GM23338 (cell line): ENCODE measurements around the gene MTMR6. TPM values are rescaled to one million over a fixed set of nuclear protein-coding genes. Genes with fewer than 3 reads are reported as not detected.

ENCODE experiments used
- ATAC-seq: fragments of 200-7000 bp; cut with Tn5 transposase; 3 replicates; pipeline ENCODE4 v1.9.1; 2020
- DNase-seq: peaks from one replicate; pipeline ENCODE4 v3.0.0-alpha.2; 2015; ENCODE audit warnings: low spot score
- H2AFZ ChIP-seq: fragments of 200-600 bp; sonication (generic); 2 replicates; pipeline ENCODE4 v1.8.0; 2016; ENCODE audit warnings: antibody characterized with exemption, mild to moderate bottlenecking, moderate library complexity
- H3F3A ChIP-seq: fragments of 200-600 bp; sonication (generic); replicated peaks from 2 replicates; pipeline ENCODE4 v1.8.0; 2017; ENCODE audit warnings: antibody characterized with exemption, mixed run types, low read depth
- H3K27ac ChIP-seq: fragments of 200-600 bp; sonication (generic); 2 replicates; pipeline ENCODE4 v1.6.1; 2016; ENCODE audit warnings: low read depth
- H3K27me3 ChIP-seq: fragments of 200-600 bp; sonication (generic); 2 replicates; pipeline ENCODE4 v1.8.0; 2016; ENCODE audit warnings: mild to moderate bottlenecking, mixed run types, moderate library complexity; ENCODE audit not compliant: insufficient read depth
- H3K36me3 ChIP-seq: fragments of 200-600 bp; sonication (generic); 2 replicates; pipeline ENCODE4 v1.8.0; 2016; ENCODE audit warnings: mild to moderate bottlenecking; ENCODE audit not compliant: insufficient read depth
- H3K4me1 ChIP-seq: fragments of 200-600 bp; sonication (generic); 2 replicates; pipeline ENCODE4 v1.8.0; 2016; ENCODE audit warnings: mild to moderate bottlenecking, moderate library complexity; ENCODE audit not compliant: insufficient read depth
- H3K4me2 ChIP-seq: fragments of 200-600 bp; sonication (generic); 2 replicates; pipeline ENCODE4 v1.7.1; 2017; ENCODE audit warnings: mixed run types
- H3K4me3 ChIP-seq: fragments of 200-600 bp; sonication (generic); 2 replicates; pipeline ENCODE4 v1.6.1; 2016; ENCODE audit warnings: mixed run types
- H3K79me2 ChIP-seq: fragments of 200-600 bp; sonication (generic); replicated peaks from 2 replicates; pipeline ENCODE4 v1.8.0; 2017; ENCODE audit warnings: mild to moderate bottlenecking; ENCODE audit not compliant: insufficient read depth
- H3K9me2 ChIP-seq: fragments of 200-600 bp; sonication (generic); 2 replicates; pipeline ENCODE4 v1.8.0; 2017; ENCODE audit not compliant: insufficient read depth
- H4K20me1 ChIP-seq: fragments of 200-600 bp; sonication (generic); replicated peaks from 2 replicates; pipeline ENCODE4 v1.8.0; 2017; ENCODE audit warnings: mild to moderate bottlenecking; ENCODE audit not compliant: insufficient read depth
- H3K27ac Mint-ChIP-seq: 2 replicates; pipeline ENCODE4 v1.8.0; 2020; ENCODE audit warnings: inconsistent platforms, mild to moderate bottlenecking, moderate library complexity, mixed read lengths
- H3K27me3 Mint-ChIP-seq: 3 replicates; pipeline ENCODE4 v1.8.0; 2022; ENCODE audit warnings: low read depth, mild to moderate bottlenecking, moderate library complexity, mixed read lengths, inconsistent platforms; ENCODE audit not compliant: insufficient read depth, poor library complexity
- H3K36me3 Mint-ChIP-seq: 3 replicates; pipeline ENCODE4 v1.8.0; 2021; ENCODE audit warnings: low read depth, mild to moderate bottlenecking, inconsistent platforms, moderate library complexity, mixed read lengths
- H3K4me1 Mint-ChIP-seq: 3 replicates; pipeline ENCODE4 v1.8.0; 2020; ENCODE audit warnings: mild to moderate bottlenecking, inconsistent platforms, mixed read lengths
- H3K4me3 Mint-ChIP-seq: 3 replicates; pipeline ENCODE4 v1.8.0; 2021; ENCODE audit warnings: moderate library complexity, mild to moderate bottlenecking, inconsistent platforms, mixed read lengths
- H3K9me3 Mint-ChIP-seq: 3 replicates; pipeline ENCODE4 v1.8.0; 2020; ENCODE audit warnings: moderate library complexity, mild to moderate bottlenecking, inconsistent platforms, mixed read lengths
- CREB1 ChIP-seq: fragments of 250-450 bp; sonication (Bioruptor Pico); IDR thresholded peaks from 2 replicates; pipeline ENCODE4 v1.5.0; 2020; ENCODE audit warnings: low read depth, mild to moderate bottlenecking, moderate library complexity
- ETS1 ChIP-seq: IDR thresholded peaks from 2 replicates; pipeline ENCODE4 v1.6.1; 2016; ENCODE audit warnings: antibody characterized with exemption
- EZH2 ChIP-seq: fragments of 200-600 bp; sonication (generic); IDR thresholded peaks from one replicate; pipeline ENCODE4 v1.8.0; 2017; ENCODE audit warnings: antibody characterized with exemption, mild to moderate bottlenecking, low read depth; ENCODE audit not compliant: unreplicated experiment
- JUNB ChIP-seq: IDR thresholded peaks from one replicate; pipeline ENCODE4 v1.6.1; 2016; ENCODE audit warnings: antibody characterized with exemption; ENCODE audit not compliant: unreplicated experiment
- POLR2AphosphoS5 ChIP-seq: IDR thresholded peaks from 2 replicates; pipeline ENCODE4 v1.6.1; 2016; ENCODE audit warnings: antibody characterized with exemption, low read depth
- REST ChIP-seq: IDR thresholded peaks from one replicate; pipeline ENCODE4 v1.6.1; 2018; ENCODE audit warnings: antibody characterized with exemption; ENCODE audit not compliant: unreplicated experiment
- STAT1 ChIP-seq: IDR thresholded peaks from one replicate; pipeline ENCODE4 v1.6.1; 2016; ENCODE audit warnings: antibody characterized with exemption; ENCODE audit not compliant: unreplicated experiment
- ZNF462 ChIP-seq: fragments of 250-450 bp; sonication (Bioruptor Pico); IDR thresholded peaks from 2 replicates; pipeline ENCODE4 v1.5.0; 2020; ENCODE audit warnings: mild to moderate bottlenecking, moderate library complexity
- polyA plus RNA-seq: library from polyadenylated mRNA; unstranded; fragments of >200 nt; fragmentation: Nextera tagmentation; extraction: Ambion mirVana; gene quantifications from 2 replicates; pipeline ENCODE4 v1.2.1, GENCODE V29; 2016
- total RNA-seq: library from RNA; depleted of rRNA; stranded (reverse); fragments of >200 nt; shearing (Covaris generic); gene quantifications from 2 replicates; pipeline ENCODE4 v1.2.3, GENCODE V29; 2014
- TF ChIP-seq, protein P1 (sequence below), 2 experiments: fragments of 200-600 bp in 1 of 2; sonication (generic) in 1 of 2; conservative IDR thresholded peaks; 2 replicates each; pipeline versions ENCODE4 v1.5.1 to v1.6.1; 2016 to 2017; ENCODE audit warnings: antibody characterized with exemption in 2 of 2, low read depth in 2 of 2, mild to moderate bottlenecking in 2 of 2, moderate library complexity in 1 of 2

MTMR6 gene
- total and polyA plus RNA-seq, 2 experiments from 2014 or later = 4.6 to 9.5 TPM

DNA sequence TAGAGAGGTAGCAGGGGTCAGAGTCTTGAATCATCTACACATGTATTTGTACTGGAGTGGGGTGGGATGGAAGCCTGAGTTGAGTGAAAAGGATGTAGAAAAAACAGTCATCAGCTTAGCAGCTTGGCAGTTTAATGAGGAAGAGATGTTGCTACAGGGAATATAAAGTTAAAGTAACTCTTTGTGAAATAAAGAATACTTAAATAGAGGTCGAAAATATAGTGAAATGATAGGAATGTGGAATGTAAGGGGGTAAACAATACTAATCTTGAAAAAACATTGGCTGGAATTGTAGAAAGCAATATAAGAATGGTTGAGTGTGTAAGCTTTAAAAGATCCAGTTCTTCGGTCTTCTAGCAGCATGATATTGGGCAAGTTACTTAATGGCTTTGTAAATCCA is 36.8 kb upstream of the MTMR6 start:
- no peak for ATAC-seq
- no peak overlapping the region for H3K27ac Mint-ChIP-seq
- Histone ChIP-seq H3K4me1 (no peaks in the 10 kb centered on the region), H4K20me1 (no peaks in the 10 kb centered on the region; the same call in 1 of the 2 replicates), H3K27me3 (no peaks in the 10 kb centered on the region), H3K4me2 (no peak overlapping the region), H2AFZ (no peak overlapping the region), H3F3A (no peaks in the 10 kb centered on the region), H3K79me2 (no peaks in the 10 kb centered on the region), H3K27ac (no peak overlapping the region), H3K4me3 (no peak overlapping the region), H3K9me2 (no peaks in the 10 kb centered on the region), H3K36me3 (peaks cover 57% of the 10 kb centered on the region)
- no peaks in the 10 kb centered on the region for H3K4me1 Mint-ChIP-seq
- no peaks in the 10 kb centered on the region for H3K9me3 Mint-ChIP-seq
- peaks cover 48% of the 10 kb centered on the region for H3K36me3 Mint-ChIP-seq
- H3K27me3 Mint-ChIP-seq = no peaks in the 10 kb centered on the region
- no peak for DNase-seq
- H3K4me3 Mint-ChIP-seq = no peak overlapping the region
- TF ChIP-seq REST (no peak), EZH2 (no peak), STAT1 (no peak), CREB1 (CRISPR knock-in tag) (no peak), POLR2AphosphoS5 (no peak), ETS1 (no peak)
- TF ChIP-seq, protein P1, sequence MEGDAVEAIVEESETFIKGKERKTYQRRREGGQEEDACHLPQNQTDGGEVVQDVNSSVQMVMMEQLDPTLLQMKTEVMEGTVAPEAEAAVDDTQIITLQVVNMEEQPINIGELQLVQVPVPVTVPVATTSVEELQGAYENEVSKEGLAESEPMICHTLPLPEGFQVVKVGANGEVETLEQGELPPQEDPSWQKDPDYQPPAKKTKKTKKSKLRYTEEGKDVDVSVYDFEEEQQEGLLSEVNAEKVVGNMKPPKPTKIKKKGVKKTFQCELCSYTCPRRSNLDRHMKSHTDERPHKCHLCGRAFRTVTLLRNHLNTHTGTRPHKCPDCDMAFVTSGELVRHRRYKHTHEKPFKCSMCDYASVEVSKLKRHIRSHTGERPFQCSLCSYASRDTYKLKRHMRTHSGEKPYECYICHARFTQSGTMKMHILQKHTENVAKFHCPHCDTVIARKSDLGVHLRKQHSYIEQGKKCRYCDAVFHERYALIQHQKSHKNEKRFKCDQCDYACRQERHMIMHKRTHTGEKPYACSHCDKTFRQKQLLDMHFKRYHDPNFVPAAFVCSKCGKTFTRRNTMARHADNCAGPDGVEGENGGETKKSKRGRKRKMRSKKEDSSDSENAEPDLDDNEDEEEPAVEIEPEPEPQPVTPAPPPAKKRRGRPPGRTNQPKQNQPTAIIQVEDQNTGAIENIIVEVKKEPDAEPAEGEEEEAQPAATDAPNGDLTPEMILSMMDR (conservative IDR thresholded peaks at IDR 0.05; ENCODE audit: low read depth in 2 of 2) = no peak

- no peak overlapping the region for H3K27ac ChIP-seq
These were observed 32.5 kb upstream of the MTMR6 start for GRCh38 chr13:25319771-25320170.

More at GRCh38 chr13:25319771-25320170, 32.5 kb upstream of the MTMR6 start:
- peaks cover 4% of the 10 kb centered on the region for H4K20me1 ChIP-seq
- no peak overlapping the region for H3K4me3 Mint-ChIP-seq
- H3K9me2 ChIP-seq = no peaks in the 10 kb centered on the region
- no peaks in the 10 kb centered on the region for H3F3A ChIP-seq
- H3K36me3 Mint-ChIP-seq = peaks cover 42% of the 10 kb centered on the region; the same call in 2 of the 3 replicates
- H3K27ac Mint-ChIP-seq = no peak overlapping the region
- H3K36me3 ChIP-seq = peaks cover 36% of the 10 kb centered on the region; the same call in 1 of the 2 replicates
- no peaks in the 10 kb centered on the region for H3K9me3 Mint-ChIP-seq
- DNase-seq = no peak
- H3K4me2 ChIP-seq = no peak overlapping the region
- H3K27me3 ChIP-seq = no peaks in the 10 kb centered on the region
- no peaks in the 10 kb centered on the region; the same call in 1 of the 2 replicates for H3K79me2 ChIP-seq
- TF ChIP-seq JUNB (no peak), ZNF462 (CRISPR knock-in tag) (no peak), POLR2AphosphoS5 (no peak)
- H2AFZ ChIP-seq = no peak overlapping the region
- H3K4me3 ChIP-seq = no peak overlapping the region
- H3K4me1 ChIP-seq = no peaks in the 10 kb centered on the region
- no peaks in the 10 kb centered on the region for H3K27me3 Mint-ChIP-seq
- ATAC-seq = no peak
- no peaks in the 10 kb centered on the region; the same call in 1 of the 3 replicates for H3K4me1 Mint-ChIP-seq
